HG02759 (cell line): ENCODE results near the gene C5orf34.
"Not testable (repeated sequence)": the region's sequence is repeated elsewhere in the genome, so short reads cannot be mapped to it uniquely, and the experiment has no call there.

Experiments
- ATAC-seq: cut with Tn5 transposase; IDR thresholded peaks from one replicate; pipeline ENCODE4 v1.9.1; 2021; ENCODE audit warnings: mild to moderate bottlenecking, moderate library complexity; ENCODE audit not compliant: unreplicated experiment

The C5orf34 gene

GRCh38 chr5:43515678-43516048 is 715 bp upstream of the C5orf34 start:
- no peak for ATAC-seq

GRCh38 chr5:43514471-43514815 is 505 bp downstream of the C5orf34 start:
- peak; percentile 28 for ATAC-seq

- no peak for ATAC-seq
These were observed 923 bp downstream of the C5orf34 start for GRCh38 chr5:43514025-43514424.

- ATAC-seq, result not testable (repeated sequence)
These were observed 3.9 kb downstream of the C5orf34 start for GRCh38 chr5:43511062-43511461.

DNA sequence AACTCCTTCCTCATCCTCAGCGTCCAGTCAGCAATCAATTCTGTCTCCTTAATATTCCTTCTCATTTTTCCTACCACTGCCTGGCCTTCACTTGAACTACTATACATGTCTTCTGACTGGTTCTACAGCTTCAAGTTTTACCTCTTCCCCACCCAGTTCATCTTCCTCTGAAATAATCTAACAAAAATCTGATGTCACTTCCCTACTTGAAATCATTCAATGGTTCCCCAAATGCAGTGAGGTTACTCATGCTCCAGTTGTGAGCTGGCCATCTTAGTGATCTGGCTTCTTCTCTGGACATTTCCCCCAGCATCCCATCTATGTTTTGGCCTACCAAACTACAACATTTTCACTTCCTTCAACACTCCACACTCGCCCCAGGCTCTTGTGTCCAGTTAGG is 16.4 kb downstream of the C5orf34 start:
- no peak for ATAC-seq

- ATAC-seq, result no peak
These were observed 17.4 kb downstream of the C5orf34 start for GRCh38 chr5:43497311-43498104.

- ATAC-seq, result no peak
These were observed 23.6 kb downstream of the C5orf34 start for GRCh38 chr5:43491326-43491725.

DNA sequence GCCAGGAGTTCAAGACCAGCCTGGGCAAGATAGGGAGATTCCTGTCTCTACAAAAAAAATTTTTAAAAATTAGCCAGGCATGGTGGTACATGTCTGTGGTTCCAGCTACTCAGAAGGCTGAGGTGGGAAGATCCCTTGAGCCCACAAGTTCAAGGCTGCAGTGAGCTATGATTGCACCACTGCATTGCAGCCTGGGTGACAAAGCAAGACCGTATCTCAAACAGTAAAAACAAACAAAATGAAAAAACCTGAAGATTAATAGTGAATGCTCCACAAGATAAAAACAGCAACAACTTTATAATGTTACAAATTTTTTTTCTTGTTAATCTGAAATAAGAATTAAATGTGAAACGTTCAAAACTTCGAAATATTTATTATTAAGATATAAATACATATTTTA is 28.6 kb downstream of the C5orf34 start:
- ATAC-seq, result no peak

GRCh38 chr5:43485406-43485805 is 29.5 kb downstream of the C5orf34 start:
- ATAC-seq, result no peak

DNA sequence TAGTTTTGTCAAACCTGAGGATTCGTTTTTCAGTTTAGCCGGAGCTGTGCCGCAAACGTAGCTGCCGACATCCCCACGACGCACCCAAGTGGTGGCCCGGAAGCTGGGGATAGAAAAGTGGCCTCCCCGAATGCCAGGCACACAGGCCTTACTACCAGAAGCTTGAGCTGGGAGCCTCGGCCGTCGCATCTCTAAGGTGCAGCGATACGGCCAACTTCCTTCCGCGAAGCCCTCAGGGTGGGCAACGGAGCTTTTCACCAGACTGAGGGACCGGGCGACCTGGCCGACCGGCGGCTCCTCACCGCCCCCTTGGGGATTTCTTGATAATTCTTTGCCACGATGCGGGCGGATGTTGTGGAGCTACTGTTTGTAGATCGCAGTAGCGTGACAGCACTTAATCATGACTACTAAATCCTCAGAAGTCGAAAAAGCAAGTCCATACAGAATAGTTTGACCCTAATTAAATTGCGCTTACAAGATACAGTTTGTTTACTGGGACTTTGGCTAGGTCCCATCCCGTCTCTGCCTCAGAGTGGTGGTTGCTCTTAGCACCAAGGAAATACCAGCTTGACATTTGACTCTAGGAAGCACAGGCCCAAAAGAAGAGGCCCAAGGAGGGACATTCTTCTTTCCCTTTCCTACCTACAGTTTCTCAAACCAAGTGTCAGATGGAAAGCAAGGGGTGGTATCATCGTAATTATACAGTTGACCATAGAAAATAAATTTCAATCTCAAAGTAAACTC is 30.7 kb downstream of the C5orf34 start:
- peak; percentile 70 for ATAC-seq

- peak; percentile 95 for ATAC-seq
These were observed 31.4 kb downstream of the C5orf34 start, which contains the start of gene TMEM267 for GRCh38 chr5:43483298-43484105. Gene TMEM267 (minus strand): TSS chr5:43483865. CDS start chr5:43453969, 29,896 bp downstream.

GRCh38 chr5:43482490-43483297 is 32.3 kb downstream of the C5orf34 start:
- no peak for ATAC-seq

DNA sequence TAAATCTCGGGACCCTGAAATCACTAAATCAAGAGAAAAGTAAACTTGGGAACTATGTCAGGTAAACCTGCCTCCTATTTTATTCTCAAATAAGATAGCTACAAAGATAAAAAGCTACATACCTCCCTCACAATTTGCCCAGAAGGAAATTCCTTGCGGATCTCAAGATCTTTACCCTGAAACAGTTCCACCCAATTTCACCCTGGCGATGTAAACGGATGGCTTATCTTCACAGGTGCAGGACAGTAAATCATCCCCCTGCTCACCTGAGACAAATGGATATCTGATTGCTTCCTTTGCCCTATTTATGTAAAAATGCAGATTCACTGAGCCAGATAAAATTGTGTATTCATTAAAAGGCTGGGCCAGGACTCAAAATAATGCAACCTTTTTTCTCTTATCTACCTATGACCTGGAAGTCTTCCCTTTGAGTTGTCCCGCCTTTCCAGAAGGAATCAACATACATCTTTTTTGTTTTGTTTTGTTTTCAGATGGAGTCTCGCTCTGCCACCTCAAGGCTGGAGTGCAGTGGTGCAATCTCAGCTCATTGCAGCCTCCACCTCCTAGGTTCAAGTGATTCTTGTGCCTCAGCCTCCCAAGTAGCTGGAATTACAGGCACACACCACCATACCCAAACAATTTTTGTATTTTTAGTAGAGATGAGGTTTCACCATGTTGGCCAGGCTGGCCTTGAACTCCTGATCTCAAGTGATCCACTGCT is 45.1 kb downstream of the C5orf34 start:
- no peak for ATAC-seq

GRCh38 chr5:43467100-43467499 is 47.8 kb downstream of the C5orf34 start:
- ATAC-seq, result no peak

GRCh38 chr5:43465455-43465854 is 49.5 kb downstream of the C5orf34 start:
- not testable (repeated sequence) for ATAC-seq

GRCh38 chr5:43461066-43461465 is 53.9 kb downstream of the C5orf34 start:
- no peak for ATAC-seq

- no peak for ATAC-seq
These were observed 58.4 kb downstream of the C5orf34 start for GRCh38 chr5:43456556-43456955.

DNA sequence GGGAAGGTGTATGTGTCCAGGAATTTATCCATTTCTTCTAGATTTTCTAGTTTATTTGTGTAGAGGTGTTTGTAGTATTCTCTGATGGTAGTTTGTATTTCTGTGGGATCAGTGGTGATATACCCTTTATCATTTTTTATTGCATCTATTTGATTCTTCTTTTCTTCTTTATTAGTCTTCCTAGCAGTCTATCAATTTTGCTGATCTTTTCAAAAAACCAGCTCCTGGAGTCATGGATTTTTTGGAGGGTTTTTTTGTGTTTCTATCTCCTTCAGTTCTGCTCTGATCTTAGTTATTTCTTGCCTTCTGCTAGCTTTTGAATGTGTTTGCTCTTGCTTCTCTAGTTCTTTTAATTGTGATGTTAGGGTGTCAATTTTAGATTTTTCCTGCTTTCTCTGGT is 73.4 kb downstream of the C5orf34 start:
- ATAC-seq, result not testable (repeated sequence)

DNA sequence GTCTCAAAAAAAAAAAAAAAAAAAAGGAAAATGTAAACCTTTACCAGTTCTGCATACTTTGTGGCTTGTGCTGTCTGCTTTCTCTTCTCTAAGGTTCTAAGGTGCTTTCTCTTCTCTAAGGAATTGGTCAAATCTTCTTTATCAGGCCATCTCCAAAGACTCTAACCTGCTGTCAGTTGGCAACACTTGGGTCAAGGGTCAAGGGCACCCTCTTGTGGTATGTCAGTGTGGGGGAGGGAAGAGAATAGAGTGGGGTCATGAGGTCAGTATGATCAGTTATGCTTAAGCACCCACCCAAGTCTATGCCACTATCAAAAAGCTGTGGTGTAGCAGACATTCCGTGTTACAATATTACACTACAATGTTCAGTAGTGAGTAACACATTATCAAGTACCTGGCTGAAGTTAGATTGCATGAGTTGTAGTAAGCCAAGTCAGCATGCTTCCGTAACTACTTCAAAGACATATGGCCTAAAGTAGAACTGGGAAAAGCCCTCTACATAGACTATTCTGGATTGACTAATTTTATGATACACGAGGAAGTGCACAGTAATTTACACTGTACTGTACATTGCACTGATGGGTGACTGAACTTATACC is 77.8 kb downstream of the C5orf34 start:
- no peak for ATAC-seq
